WTC11 (cell line): ENCODE results near the gene GABRA4.

Experiments used
- HMGA2 ChIP-seq: fragments of 250-450 bp; sonication (Bioruptor Pico); IDR thresholded peaks from 2 replicates; pipeline ENCODE4 v1.4.0; 2021; ENCODE audit warnings: mild to moderate bottlenecking, moderate library complexity
- NR3C1 ChIP-seq: sonication (generic); formaldehyde crosslinking; conservative IDR thresholded peaks from 2 replicates; pipeline ENCODE4 v1.8.1; 2023; ENCODE audit warnings: low read depth, mild to moderate bottlenecking, missing genetic modification reagents
- TF ChIP-seq, protein P1 (sequence below): sonication (generic); formaldehyde crosslinking; IDR thresholded peaks from 2 replicates; pipeline ENCODE4 v1.8.1; 2023; ENCODE audit warnings: mild to moderate bottlenecking, missing genetic modification reagents, moderate library complexity
- TF ChIP-seq, protein P2 (sequence below): fragments of 200-600 bp; IDR thresholded peaks from 2 replicates; pipeline ENCODE4 v1.8.0; 2022; ENCODE audit warnings: antibody characterized with exemption

DNA sequence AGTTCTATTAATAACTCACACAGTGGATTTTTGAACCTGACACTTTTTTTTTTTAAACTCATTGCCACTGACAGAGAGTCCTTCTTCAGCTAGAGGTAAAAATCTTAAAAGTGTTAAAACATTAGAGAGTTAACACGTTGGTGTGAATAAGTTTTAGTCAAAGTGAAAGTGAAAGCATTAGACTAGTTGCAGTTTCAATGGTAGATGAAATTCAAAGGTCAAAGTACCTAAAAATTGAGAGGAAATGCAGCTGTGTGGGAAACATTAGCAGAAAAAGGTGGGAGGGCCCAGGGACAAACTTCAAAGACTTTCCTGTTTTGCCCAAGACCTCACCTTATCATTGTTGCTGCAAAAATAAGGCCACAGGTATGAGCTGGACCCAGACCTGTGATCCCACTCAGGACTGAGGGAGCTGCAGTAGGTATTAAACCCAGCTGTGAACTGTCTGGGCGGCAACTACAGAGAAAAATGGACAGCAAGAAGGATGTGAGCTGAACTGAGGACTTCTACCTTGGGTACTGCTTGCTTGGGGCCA, 17.6 kb upstream of the GABRA4 start:
- TF ChIP-seq, protein P1, sequence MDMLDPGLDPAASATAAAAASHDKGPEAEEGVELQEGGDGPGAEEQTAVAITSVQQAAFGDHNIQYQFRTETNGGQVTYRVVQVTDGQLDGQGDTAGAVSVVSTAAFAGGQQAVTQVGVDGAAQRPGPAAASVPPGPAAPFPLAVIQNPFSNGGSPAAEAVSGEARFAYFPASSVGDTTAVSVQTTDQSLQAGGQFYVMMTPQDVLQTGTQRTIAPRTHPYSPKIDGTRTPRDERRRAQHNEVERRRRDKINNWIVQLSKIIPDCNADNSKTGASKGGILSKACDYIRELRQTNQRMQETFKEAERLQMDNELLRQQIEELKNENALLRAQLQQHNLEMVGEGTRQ (CRISPR knock-in tag), result no peak
- TF ChIP-seq, protein P2, sequence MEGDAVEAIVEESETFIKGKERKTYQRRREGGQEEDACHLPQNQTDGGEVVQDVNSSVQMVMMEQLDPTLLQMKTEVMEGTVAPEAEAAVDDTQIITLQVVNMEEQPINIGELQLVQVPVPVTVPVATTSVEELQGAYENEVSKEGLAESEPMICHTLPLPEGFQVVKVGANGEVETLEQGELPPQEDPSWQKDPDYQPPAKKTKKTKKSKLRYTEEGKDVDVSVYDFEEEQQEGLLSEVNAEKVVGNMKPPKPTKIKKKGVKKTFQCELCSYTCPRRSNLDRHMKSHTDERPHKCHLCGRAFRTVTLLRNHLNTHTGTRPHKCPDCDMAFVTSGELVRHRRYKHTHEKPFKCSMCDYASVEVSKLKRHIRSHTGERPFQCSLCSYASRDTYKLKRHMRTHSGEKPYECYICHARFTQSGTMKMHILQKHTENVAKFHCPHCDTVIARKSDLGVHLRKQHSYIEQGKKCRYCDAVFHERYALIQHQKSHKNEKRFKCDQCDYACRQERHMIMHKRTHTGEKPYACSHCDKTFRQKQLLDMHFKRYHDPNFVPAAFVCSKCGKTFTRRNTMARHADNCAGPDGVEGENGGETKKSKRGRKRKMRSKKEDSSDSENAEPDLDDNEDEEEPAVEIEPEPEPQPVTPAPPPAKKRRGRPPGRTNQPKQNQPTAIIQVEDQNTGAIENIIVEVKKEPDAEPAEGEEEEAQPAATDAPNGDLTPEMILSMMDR, result no peak
- TF ChIP-seq NR3C1 (CRISPR knock-in tag), result no peak
- TF ChIP-seq HMGA2 (CRISPR knock-in tag), result no peak
